Vagina (tissue), 2 donors: ENCODE measurements around the gene CPNE1.

Experiments used
- POLR2A ChIP-seq, 2 donors: fragments of 450-650 bp; IDR thresholded peaks; one replicate each; pipeline ENCODE4 v1.6.1; 2017; ENCODE audit warnings: antibody characterized with exemption in 2 of 2, mild to moderate bottlenecking in 2 of 2, moderate library complexity in 2 of 2
- POLR2AphosphoS5 ChIP-seq, 2 donors: sonication (generic); formaldehyde crosslinking; IDR thresholded peaks; one replicate each; pipeline ENCODE4 v1.9.0; 2017; ENCODE audit warnings: antibody characterized with exemption in 2 of 2, mild to moderate bottlenecking in 2 of 2, low read depth in 1 of 2; ENCODE audit not compliant: insufficient read depth in 1 of 2
- TF ChIP-seq, protein P1 (sequence below), 3 experiments: fragments of 450-650 bp in 2 of 3; fragments of 200-600 bp in 1 of 3; sonication (generic) in 1 of 3; IDR thresholded peaks; one replicate each; pipeline ENCODE4 v1.5.1; 2017 to 2019; ENCODE audit warnings: antibody characterized with exemption in 3 of 3, mild to moderate bottlenecking in 2 of 3, moderate library complexity in 2 of 3

DNA sequence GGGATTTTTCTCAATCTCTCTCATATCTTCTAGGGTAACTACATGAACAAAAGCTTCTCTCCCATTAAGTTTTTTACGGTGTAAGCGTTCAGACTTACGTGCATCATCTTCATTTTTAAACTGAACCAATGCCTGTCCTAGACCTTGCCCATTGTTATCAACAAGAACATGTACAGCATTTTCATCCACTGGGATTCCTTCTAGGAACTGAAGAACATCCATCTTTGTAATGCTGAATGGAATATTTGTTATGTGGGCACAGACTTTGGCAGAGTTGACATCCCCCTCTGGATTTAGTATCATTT lies 11.3 kb downstream of the CPNE1 start:
- TF ChIP-seq, protein P1, sequence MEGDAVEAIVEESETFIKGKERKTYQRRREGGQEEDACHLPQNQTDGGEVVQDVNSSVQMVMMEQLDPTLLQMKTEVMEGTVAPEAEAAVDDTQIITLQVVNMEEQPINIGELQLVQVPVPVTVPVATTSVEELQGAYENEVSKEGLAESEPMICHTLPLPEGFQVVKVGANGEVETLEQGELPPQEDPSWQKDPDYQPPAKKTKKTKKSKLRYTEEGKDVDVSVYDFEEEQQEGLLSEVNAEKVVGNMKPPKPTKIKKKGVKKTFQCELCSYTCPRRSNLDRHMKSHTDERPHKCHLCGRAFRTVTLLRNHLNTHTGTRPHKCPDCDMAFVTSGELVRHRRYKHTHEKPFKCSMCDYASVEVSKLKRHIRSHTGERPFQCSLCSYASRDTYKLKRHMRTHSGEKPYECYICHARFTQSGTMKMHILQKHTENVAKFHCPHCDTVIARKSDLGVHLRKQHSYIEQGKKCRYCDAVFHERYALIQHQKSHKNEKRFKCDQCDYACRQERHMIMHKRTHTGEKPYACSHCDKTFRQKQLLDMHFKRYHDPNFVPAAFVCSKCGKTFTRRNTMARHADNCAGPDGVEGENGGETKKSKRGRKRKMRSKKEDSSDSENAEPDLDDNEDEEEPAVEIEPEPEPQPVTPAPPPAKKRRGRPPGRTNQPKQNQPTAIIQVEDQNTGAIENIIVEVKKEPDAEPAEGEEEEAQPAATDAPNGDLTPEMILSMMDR (IDR thresholded peaks at IDR 0.05) = no peak
- TF ChIP-seq POLR2A (IDR thresholded peaks at IDR 0.05) (no peak), POLR2AphosphoS5 (IDR thresholded peaks at IDR 0.05; ENCODE audit: insufficient read depth in 1 of 2, low read depth in 1 of 2) (no peak)
